GM19099 (cell line): Measurements from ENCODE around the gene CNKSR3.
A peak's percentile ranks its signal among the peaks of the same experiment; 100 is the strongest.

Experiments used
- POLR2A ChIP-seq: IDR thresholded peaks from 3 replicates; pipeline ENCODE4 v1.6.1; 2011; ENCODE audit warnings: low read depth; ENCODE audit not compliant: insufficient read length; ENCODE audit errors: extremely low read depth

CNKSR3 gene

GRCh38 chr6:154510144-154510905 lies at the start of gene CNKSR3:
Gene CNKSR3, minus strand, starts transcription at chr6:154510685. Its CDS starts 571 bp downstream, at chr6:154510114.
- peak; percentile 66 for TF ChIP-seq POLR2A

GRCh38 chr6:154558984-154559383 lies 48.5 kb upstream of the CNKSR3 start:
- TF ChIP-seq POLR2A = no peak

- TF ChIP-seq POLR2A = no peak
These were observed 48.0 kb upstream of the CNKSR3 start for GRCh38 chr6:154558513-154558912.

- no peak for TF ChIP-seq POLR2A
These were observed 44.7 kb upstream of the CNKSR3 start for GRCh38 chr6:154555073-154555677.

- TF ChIP-seq POLR2A = no peak
These were observed 44.0 kb upstream of the CNKSR3 start for GRCh38 chr6:154554491-154554890.

- no peak for TF ChIP-seq POLR2A
These were observed 40.3 kb upstream of the CNKSR3 start for GRCh38 chr6:154550779-154551178.

GRCh38 chr6:154549179-154549578 lies 38.7 kb upstream of the CNKSR3 start:
- TF ChIP-seq POLR2A = no peak

GRCh38 chr6:154548130-154548830 lies 37.8 kb upstream of the CNKSR3 start:
- TF ChIP-seq POLR2A = no peak

GRCh38 chr6:154543628-154544027 lies 33.1 kb upstream of the CNKSR3 start:
- TF ChIP-seq POLR2A = no peak

- TF ChIP-seq POLR2A = no peak
These were observed 32.3 kb upstream of the CNKSR3 start for GRCh38 chr6:154542747-154543146.

GRCh38 chr6:154539593-154540269 lies 29.2 kb upstream of the CNKSR3 start:
- no peak for TF ChIP-seq POLR2A

- no peak for TF ChIP-seq POLR2A
These were observed 28.2 kb upstream of the CNKSR3 start for GRCh38 chr6:154538640-154539191.

GRCh38 chr6:154537511-154538325 lies 27.2 kb upstream of the CNKSR3 start:
- TF ChIP-seq POLR2A = no peak

- TF ChIP-seq POLR2A = no peak
These were observed 26.5 kb upstream of the CNKSR3 start for GRCh38 chr6:154536999-154537398.

GRCh38 chr6:154536255-154536654 lies 25.8 kb upstream of the CNKSR3 start:
- TF ChIP-seq POLR2A = no peak

GRCh38 chr6:154535851-154536250 lies 25.4 kb upstream of the CNKSR3 start:
- no peak for TF ChIP-seq POLR2A
